ENCODE data around the gene PHLPP2. TPM values are rescaled to one million over a fixed set of nuclear protein-coding genes. Genes with fewer than 3 reads are reported as not detected.
A peak's percentile ranks its signal among the peaks of the same experiment; 100 is the strongest.

PHLPP2 gene
- total RNA-seq, 1 donor from 2014 or later, result 2.6 TPM

GRCh38 chr16:71666264-71666663, 58.2 kb downstream of the PHLPP2 start:
- H3K36me3 ChIP-seq (ENCODE audit: control insufficient read depth, insufficient read depth, low read length), result peaks cover 7% of the 10 kb centered on the region
- no peak for TF ChIP-seq CTCF (IDR thresholded peaks at IDR 0.05; ENCODE audit: insufficient read depth, low read length, severe bottlenecking)
- H3K4me3 ChIP-seq (ENCODE audit: low read depth, low read length), result no peak overlapping the region
- FAIRE-seq (no peak), DNase-seq (ENCODE audit: low read depth) (no peak)
- H3K27me3 ChIP-seq (ENCODE audit: control insufficient read depth, insufficient read depth, low read length), result no peaks in the 10 kb centered on the region

- DNase-seq (ENCODE audit: low read depth) (no peak), FAIRE-seq (no peak)
- H3K4me3 ChIP-seq (ENCODE audit: low read depth, low read length), result no peak overlapping the region
- H3K27me3 ChIP-seq (ENCODE audit: control insufficient read depth, insufficient read depth, low read length), result no peaks in the 10 kb centered on the region
- no peak for TF ChIP-seq CTCF (IDR thresholded peaks at IDR 0.05; ENCODE audit: insufficient read depth, low read length, severe bottlenecking)
- H3K36me3 ChIP-seq (ENCODE audit: control insufficient read depth, insufficient read depth, low read length), result peaks cover 4% of the 10 kb centered on the region
Observed at GRCh38 chr16:71659471-71659870, 65.0 kb downstream of the PHLPP2 start.

- no peak for FAIRE-seq
Observed at GRCh38 chr16:71658771-71659170, 65.7 kb downstream of the PHLPP2 start.

GRCh38 chr16:71649704-71650103, 74.8 kb downstream of the PHLPP2 start:
- no peak overlapping the region for H3K4me3 ChIP-seq (ENCODE audit: low read depth, low read length)
- DNase-seq (ENCODE audit: low read depth) (no peak), FAIRE-seq (no peak)
- H3K27me3 ChIP-seq (ENCODE audit: control insufficient read depth, insufficient read depth, low read length), result no peaks in the 10 kb centered on the region
- no peak for TF ChIP-seq CTCF (IDR thresholded peaks at IDR 0.05; ENCODE audit: insufficient read depth, low read length, severe bottlenecking)
- peaks cover 8% of the 10 kb centered on the region for H3K36me3 ChIP-seq (ENCODE audit: control insufficient read depth, insufficient read depth, low read length)

More at GRCh38 chr16:71658771-71659170, 65.7 kb downstream of the PHLPP2 start:
- TF ChIP-seq CTCF (IDR thresholded peaks at IDR 0.05; ENCODE audit: insufficient read depth, low read length, severe bottlenecking), result no peak
- DNase-seq (ENCODE audit: low read depth), result no peak
- Histone ChIP-seq H3K4me3 (ENCODE audit: low read depth, low read length) (no peak overlapping the region), H3K27me3 (ENCODE audit: control insufficient read depth, insufficient read depth, low read length) (no peaks in the 10 kb centered on the region), H3K36me3 (ENCODE audit: control insufficient read depth, insufficient read depth, low read length) (peaks cover 1% of the 10 kb centered on the region)

GRCh38 chr16:71648921-71649320, 75.6 kb downstream of the PHLPP2 start:
- Histone ChIP-seq H3K4me3 (ENCODE audit: low read depth, low read length) (no peak overlapping the region), H3K36me3 (ENCODE audit: control insufficient read depth, insufficient read depth, low read length) (peaks cover 8% of the 10 kb centered on the region), H3K27me3 (ENCODE audit: control insufficient read depth, insufficient read depth, low read length) (no peaks in the 10 kb centered on the region)
- DNase-seq (ENCODE audit: low read depth) (peak; percentile 7), FAIRE-seq (no peak)
- peak; percentile 55 for TF ChIP-seq CTCF (IDR thresholded peaks at IDR 0.05; ENCODE audit: insufficient read depth, low read length, severe bottlenecking)

- peaks cover 8% of the 10 kb centered on the region for H3K36me3 ChIP-seq (ENCODE audit: control insufficient read depth, insufficient read depth, low read length)
- no peaks in the 10 kb centered on the region for H3K27me3 ChIP-seq (ENCODE audit: control insufficient read depth, insufficient read depth, low read length)
- no peak for TF ChIP-seq CTCF (IDR thresholded peaks at IDR 0.05; ENCODE audit: insufficient read depth, low read length, severe bottlenecking)
- H3K4me3 ChIP-seq (ENCODE audit: low read depth, low read length), result no peak overlapping the region
- FAIRE-seq, result no peak
- DNase-seq (ENCODE audit: low read depth), result no peak
Observed at GRCh38 chr16:71648162-71648561, 76.3 kb downstream of the PHLPP2 start.
